A549 (cell line): ENCODE results near the gene SMARCB1.

Experiments used
- CTCF ChIP-seq: fragments of >200 bp; sonication (Bioruptor Twin); formaldehyde crosslinking; IDR thresholded peaks from 3 replicates; pipeline ENCODE4 v1.5.1; 2016
- ESRRA ChIP-seq: fragments of 150-350 bp; IDR thresholded peaks from 2 replicates; pipeline ENCODE4 v1.6.1; 2014; ENCODE audit warnings: mild to moderate bottlenecking, low read length, borderline replicate concordance
- JUN ChIP-seq, 2 experiments: fragments of >200 bp; sonication (Bioruptor Twin); formaldehyde crosslinking; IDR thresholded peaks; 2 replicates in 1 of 2; 3 replicates in 1 of 2; pipeline ENCODE4 v1.6.1; 2016 to 2017
- MAX ChIP-seq: IDR thresholded peaks from 2 replicates; pipeline ENCODE4 v1.6.1; 2012
- PBX3 ChIP-seq: IDR thresholded peaks from 2 replicates; pipeline ENCODE4 v1.6.1; 2012
- USF2 ChIP-seq: fragments of 450-650 bp; IDR thresholded peaks from 2 replicates; pipeline ENCODE4 v1.6.1; 2014; ENCODE audit warnings: antibody characterized with exemption

GRCh38 chr22:23835484-23836144 lies 48.8 kb downstream of the SMARCB1 start:
- no peak for TF ChIP-seq ESRRA
- TF ChIP-seq USF2 = no peak
- no peak for TF ChIP-seq CTCF
- no peak for TF ChIP-seq PBX3
- TF ChIP-seq JUN (IDR thresholded peaks at IDR 0.05) = no peak
- no peak for TF ChIP-seq MAX
